GM18861 (cell line): ENCODE measurements around the gene DEFB108B.
"Not testable (repeated sequence)": the region's sequence is repeated elsewhere in the genome, so short reads cannot be mapped to it uniquely, and the experiment has no call there.

Source experiments
- ATAC-seq: cut with Tn5 transposase; IDR thresholded peaks from one replicate; pipeline ENCODE4 v1.9.1; 2021; ENCODE audit not compliant: unreplicated experiment

The DEFB108B gene

GRCh38 chr11:71832811-71833210 is at the start of gene DEFB108B:
TSS of gene DEFB108B (plus strand) at chr11:71833200. CDS start at chr11:71833200, 0 bp downstream.
- not testable (repeated sequence) for ATAC-seq

GRCh38 chr11:71786114-71786847 is 46.7 kb upstream of the DEFB108B start:
- ATAC-seq, result peak; percentile 15

GRCh38 chr11:71786848-71787097 is 46.2 kb upstream of the DEFB108B start:
- ATAC-seq, result peak; percentile 86

GRCh38 chr11:71787098-71787823 is 45.7 kb upstream of the DEFB108B start:
- peak; percentile 63 for ATAC-seq

- not testable (repeated sequence) for ATAC-seq
Measured at GRCh38 chr11:71787824-71788454, 45.1 kb upstream of the DEFB108B start.

GRCh38 chr11:71789444-71790196 is 43.4 kb upstream of the DEFB108B start:
- ATAC-seq, result not testable (repeated sequence)

GRCh38 chr11:71791111-71791510 is 41.9 kb upstream of the DEFB108B start:
- not testable (repeated sequence) for ATAC-seq

GRCh38 chr11:71792621-71793235 is 40.3 kb upstream of the DEFB108B start:
- ATAC-seq, result not testable (repeated sequence)

- not testable (repeated sequence) for ATAC-seq
Measured at GRCh38 chr11:71794386-71795040, 38.5 kb upstream of the DEFB108B start.

- ATAC-seq, result not testable (repeated sequence)
Measured at GRCh38 chr11:71795236-71795635, 37.8 kb upstream of the DEFB108B start.

- ATAC-seq, result not testable (repeated sequence)
Measured at GRCh38 chr11:71796016-71796415, 37.0 kb upstream of the DEFB108B start.

- ATAC-seq, result not testable (repeated sequence)
Measured at GRCh38 chr11:71796781-71797180, 36.2 kb upstream of the DEFB108B start.

GRCh38 chr11:71799556-71800128 is 33.4 kb upstream of the DEFB108B start:
- ATAC-seq, result not testable (repeated sequence)

GRCh38 chr11:71800335-71800953 is 32.6 kb upstream of the DEFB108B start:
- not testable (repeated sequence) for ATAC-seq

GRCh38 chr11:71801026-71801425 is 32.0 kb upstream of the DEFB108B start:
- ATAC-seq, result not testable (repeated sequence)

GRCh38 chr11:71802874-71803273 is 30.1 kb upstream of the DEFB108B start:
- not testable (repeated sequence) for ATAC-seq

GRCh38 chr11:71804158-71804947 is 28.6 kb upstream of the DEFB108B start:
- not testable (repeated sequence) for ATAC-seq

- ATAC-seq, result not testable (repeated sequence)
Measured at GRCh38 chr11:71812529-71812928, 20.5 kb upstream of the DEFB108B start.
